SU-DHL-6 (cell line): ENCODE results near the gene RAB3GAP2.
A peak's percentile ranks its signal among the peaks of the same experiment; 100 is the strongest.
"Not testable (repeated sequence)": the region's sequence is repeated elsewhere in the genome, so short reads cannot be mapped to it uniquely, and the experiment has no call there.

Source experiments
- H2AFZ ChIP-seq: fragments of 200-600 bp; sonication (generic); 2 replicates; pipeline ENCODE4 v1.6.1; 2014; ENCODE audit warnings: low read depth, mild to moderate bottlenecking, moderate library complexity, mixed read lengths, antibody characterized with exemption, low read length; ENCODE audit not compliant: severe bottlenecking
- H3F3A ChIP-seq: fragments of 200-600 bp; shearing (Covaris generic); 2 replicates; pipeline ENCODE4 v1.6.0; 2016; ENCODE audit warnings: antibody characterized with exemption, mild to moderate bottlenecking; ENCODE audit not compliant: insufficient read depth
- H3K27ac ChIP-seq: fragments of 200-600 bp; sonication (generic); 2 replicates; pipeline ENCODE4 v1.5.1; 2016; ENCODE audit warnings: low read depth, mild to moderate bottlenecking, low read length, moderate library complexity, mixed read lengths
- H3K27me3 ChIP-seq: fragments of 200-600 bp; sonication (generic), shearing (Covaris generic); 2 replicates; pipeline ENCODE4 v1.6.0; 2014; ENCODE audit warnings: mild to moderate bottlenecking, low read length
- H3K36me3 ChIP-seq: fragments of 200-600 bp; sonication (generic); 2 replicates; pipeline ENCODE4 v1.6.1; 2014; ENCODE audit warnings: mild to moderate bottlenecking, low read length, mixed read lengths
- H3K4me2 ChIP-seq: fragments of 300-600, 200-600 bp; shearing (Covaris generic), sonication (generic); 2 replicates; pipeline ENCODE4 v1.6.0; 2014; ENCODE audit warnings: low read length, low read depth, mild to moderate bottlenecking; ENCODE audit not compliant: poor library complexity, severe bottlenecking
- H3K4me3 ChIP-seq: fragments of 200-600 bp; sonication (generic); 2 replicates; pipeline ENCODE4 v1.5.1; 2014; ENCODE audit warnings: antibody characterized with exemption, low read length, mild to moderate bottlenecking, mixed read lengths; ENCODE audit not compliant: insufficient read depth, poor library complexity, severe bottlenecking
- H3K79me2 ChIP-seq: fragments of 200-600 bp; sonication (generic); 2 replicates; pipeline ENCODE4 v1.6.1; 2014; ENCODE audit warnings: mild to moderate bottlenecking, low read length, moderate library complexity; ENCODE audit not compliant: insufficient read depth
- H3K9ac ChIP-seq: fragments of 200-600 bp; sonication (generic); 2 replicates; pipeline ENCODE4 v1.7.0; 2014; ENCODE audit warnings: mild to moderate bottlenecking, low read length
- H3K9me2 ChIP-seq: fragments of 200-600 bp; sonication (generic); replicated peaks from 2 replicates; pipeline ENCODE4 v1.6.1; 2014; ENCODE audit warnings: low read length; ENCODE audit not compliant: insufficient read depth
- H3K9me3 ChIP-seq: fragments of 200-600 bp; sonication (generic); 2 replicates; pipeline ENCODE4 v1.6.1; 2014; ENCODE audit warnings: low read length, mixed read lengths; ENCODE audit not compliant: insufficient read depth
- H4K20me1 ChIP-seq: fragments of 200-600 bp; sonication (generic); 2 replicates; pipeline ENCODE4 v1.6.1; 2014; ENCODE audit warnings: low read depth, mild to moderate bottlenecking, antibody characterized with exemption, low read length, moderate library complexity, mixed read lengths
- CTCF ChIP-seq: fragments of 200-600 bp; sonication (generic); IDR thresholded peaks from one replicate; pipeline ENCODE4 v1.5.1; 2017; ENCODE audit warnings: antibody characterized with exemption, mild to moderate bottlenecking, low read length, moderate library complexity; ENCODE audit not compliant: insufficient read depth, poor library complexity, severe bottlenecking
- EZH2phosphoT487 ChIP-seq: fragments of 200-600 bp; sonication (generic), shearing (Covaris generic); conservative IDR thresholded peaks from 2 replicates; pipeline ENCODE4 v1.6.1; 2018; ENCODE audit warnings: mild to moderate bottlenecking, antibody characterized with exemption, low read length, moderate library complexity, mixed read lengths

The RAB3GAP2 gene

GRCh38 chr1:220241072-220241663, 31.1 kb downstream of the RAB3GAP2 start:
- Histone ChIP-seq H3K4me3 (peak overlapping the region; percentile 19), H3K36me3 (0 out of 2 replicates have a peak, but pooled peaks cover 10% of the 10 kb centered on the region), H3K9ac (no peak overlapping the region), H3K79me2 (peaks cover 88% of the 10 kb centered on the region), H3K9me2 (no peaks in the 10 kb centered on the region), H3K27me3 (no peaks in the 10 kb centered on the region), H2AFZ (no peak overlapping the region), H3F3A (no peaks in the 10 kb centered on the region), H4K20me1 (0 out of 2 replicates have a peak, but pooled peaks cover 3% of the 10 kb centered on the region), H3K4me2 (peak overlapping the region; percentile 58), H3K27ac (peak overlapping the region; percentile 41; the same call in 1 of the 2 replicates), H3K9me3 (no peaks in the 10 kb centered on the region)
- TF ChIP-seq CTCF (no peak), EZH2phosphoT487 (no peak)

- Histone ChIP-seq H4K20me1 (peaks cover 3% of the 10 kb centered on the region; the same call in 1 of the 2 replicates), H3K4me3 (no peak overlapping the region), H3K27me3 (no peaks in the 10 kb centered on the region), H3F3A (no peaks in the 10 kb centered on the region), H3K27ac (no peak overlapping the region), H3K9me2 (no peaks in the 10 kb centered on the region), H3K4me2 (no peak overlapping the region), H3K36me3 (0 out of 2 replicates have a peak, but pooled peaks cover 10% of the 10 kb centered on the region), H3K9ac (no peak overlapping the region), H3K9me3 (no peaks in the 10 kb centered on the region), H2AFZ (no peak overlapping the region), H3K79me2 (peaks cover 99% of the 10 kb centered on the region)
- TF ChIP-seq CTCF (no peak), EZH2phosphoT487 (no peak)
Observed at GRCh38 chr1:220239966-220240365, 32.3 kb downstream of the RAB3GAP2 start.

- Histone ChIP-seq H4K20me1 (peaks cover 3% of the 10 kb centered on the region; the same call in 1 of the 2 replicates), H3K9me2 (no peaks in the 10 kb centered on the region), H3K9ac (no peak overlapping the region), H3K27ac (no peak overlapping the region), H3K4me3 (no peak overlapping the region), H3K79me2 (peaks cover 99% of the 10 kb centered on the region), H3K36me3 (0 out of 2 replicates have a peak, but pooled peaks cover 14% of the 10 kb centered on the region), H3K4me2 (no peak overlapping the region), H3F3A (no peaks in the 10 kb centered on the region), H3K27me3 (no peaks in the 10 kb centered on the region), H2AFZ (no peak overlapping the region), H3K9me3 (no peaks in the 10 kb centered on the region)
- no peak for TF ChIP-seq CTCF
- no peak for TF ChIP-seq EZH2phosphoT487
Observed at GRCh38 chr1:220239213-220239612, 33.0 kb downstream of the RAB3GAP2 start.

- H3K4me2 ChIP-seq, H3K27me3 ChIP-seq, H3K9me2 ChIP-seq, H3K9me3 ChIP-seq, H3K4me3 ChIP-seq, H3K9ac ChIP-seq, H2AFZ ChIP-seq, H3F3A ChIP-seq, H3K27ac ChIP-seq, H4K20me1 ChIP-seq: not testable (repeated sequence)
- peaks cover 34% of the 10 kb centered on the region for H3K36me3 ChIP-seq
- H3K79me2 ChIP-seq, result peaks cover 97% of the 10 kb centered on the region
Observed at GRCh38 chr1:220236278-220236677, 36.0 kb downstream of the RAB3GAP2 start.
